ENCODE results near the gene SLC43A1.
A peak's percentile ranks its signal among the peaks of the same experiment; 100 is the strongest.

Gene SLC43A1

DNA sequence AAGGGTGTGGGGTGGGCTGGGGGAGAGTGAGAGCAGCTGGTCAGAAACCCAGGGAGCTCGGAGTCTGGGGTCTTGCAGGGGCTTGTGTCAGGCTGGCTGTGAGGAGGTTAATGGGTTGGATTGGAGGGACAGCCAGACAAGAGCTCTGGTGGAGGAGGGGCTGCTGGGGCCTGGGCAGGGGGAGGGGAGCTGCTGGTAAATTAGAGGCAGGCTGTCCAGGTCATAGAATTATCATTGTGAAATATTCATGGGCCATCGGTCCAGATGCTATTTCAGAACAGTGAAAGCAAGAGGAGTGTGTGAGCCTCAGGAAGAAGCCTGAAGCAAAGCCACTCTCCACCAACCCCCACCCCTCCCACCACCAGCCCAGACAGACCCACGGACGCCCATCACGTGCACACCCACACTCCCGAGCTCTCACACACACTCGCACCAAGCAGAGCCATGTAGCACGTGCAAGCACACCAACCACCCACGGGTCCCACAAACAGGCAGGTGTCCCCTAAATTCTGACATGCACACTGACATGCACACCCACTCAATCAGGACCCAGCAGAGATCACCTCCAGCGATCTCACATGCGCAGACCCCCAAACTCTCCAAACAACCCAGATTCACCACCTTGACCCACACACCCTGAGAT lies 36.4 kb downstream of the SLC43A1 start:
- DNase-seq (ENCODE audit: low spot score), result no peak

DNA sequence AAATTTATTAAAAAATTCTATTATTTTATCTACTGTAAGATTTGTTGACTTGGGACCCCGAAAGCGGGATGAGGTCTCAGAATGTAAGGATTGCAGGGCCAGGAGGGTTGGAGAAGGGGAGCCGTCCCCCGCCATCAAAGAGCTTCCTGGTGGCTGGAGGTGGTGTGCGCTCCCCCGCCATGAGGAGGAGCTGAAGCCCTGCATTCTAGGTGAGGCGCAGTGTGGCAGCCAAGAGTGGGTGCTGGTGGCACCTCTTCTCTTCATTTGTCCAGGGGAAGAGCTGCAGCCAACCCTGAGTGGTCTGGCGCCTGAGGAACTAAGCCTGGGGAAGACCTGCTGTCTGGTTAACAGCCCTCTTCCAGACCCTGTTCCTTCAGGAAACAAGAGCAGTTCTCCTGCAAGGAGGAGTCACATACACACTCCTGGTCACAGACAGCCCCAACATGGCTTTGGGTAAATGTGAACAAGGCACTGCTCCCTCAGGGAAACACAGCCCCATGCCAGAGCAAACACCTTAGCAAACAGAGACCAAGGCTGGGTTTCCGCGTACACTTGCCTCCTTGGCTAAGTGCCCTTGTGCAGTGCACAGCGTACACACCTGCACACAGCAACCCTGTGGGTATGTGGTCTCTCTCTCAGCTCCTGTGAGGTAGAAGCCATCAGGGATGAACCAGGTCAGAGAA lies 37.9 kb downstream of the SLC43A1 start:
- DNase-seq (ENCODE audit: low spot score), result no peak

DNA sequence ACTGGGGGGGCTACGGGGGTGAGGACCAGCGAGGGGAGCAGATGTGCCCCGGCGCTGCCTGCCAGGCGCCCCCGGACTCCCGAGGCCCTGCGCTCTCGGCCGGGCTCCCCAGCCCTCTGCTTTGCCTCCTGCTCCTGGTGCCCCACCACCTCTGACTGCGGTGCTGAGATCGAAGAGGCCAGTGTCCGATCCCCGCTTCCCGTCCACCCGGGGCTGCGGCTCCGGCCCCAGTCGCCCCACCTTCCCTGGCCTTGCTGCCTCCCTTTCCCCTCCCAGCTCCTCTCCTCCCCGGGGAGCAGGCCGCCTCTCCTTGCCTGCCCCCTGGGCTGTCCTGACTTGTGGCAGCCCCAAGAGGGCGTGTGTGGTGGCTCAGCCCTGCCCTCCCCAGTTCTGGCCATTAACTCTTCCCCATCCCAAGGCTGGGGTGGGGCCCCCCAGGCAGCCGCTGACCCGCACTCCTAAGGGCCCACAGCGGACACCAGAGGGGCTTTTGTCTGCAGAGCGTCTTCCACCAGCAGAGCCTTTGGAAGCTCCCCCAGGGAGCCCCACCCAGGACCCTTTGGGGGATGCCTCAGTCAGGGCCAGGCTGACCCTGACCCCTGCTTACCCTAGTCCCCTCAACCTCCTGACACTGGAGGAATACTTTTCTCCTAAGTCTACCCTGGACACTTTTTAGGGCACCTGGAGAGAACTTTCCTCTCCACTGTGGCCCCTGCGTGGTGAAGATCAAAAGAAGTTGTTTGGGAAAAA lies 38.6 kb downstream of the SLC43A1 start:
- no peak for DNase-seq (ENCODE audit: low spot score)

DNA sequence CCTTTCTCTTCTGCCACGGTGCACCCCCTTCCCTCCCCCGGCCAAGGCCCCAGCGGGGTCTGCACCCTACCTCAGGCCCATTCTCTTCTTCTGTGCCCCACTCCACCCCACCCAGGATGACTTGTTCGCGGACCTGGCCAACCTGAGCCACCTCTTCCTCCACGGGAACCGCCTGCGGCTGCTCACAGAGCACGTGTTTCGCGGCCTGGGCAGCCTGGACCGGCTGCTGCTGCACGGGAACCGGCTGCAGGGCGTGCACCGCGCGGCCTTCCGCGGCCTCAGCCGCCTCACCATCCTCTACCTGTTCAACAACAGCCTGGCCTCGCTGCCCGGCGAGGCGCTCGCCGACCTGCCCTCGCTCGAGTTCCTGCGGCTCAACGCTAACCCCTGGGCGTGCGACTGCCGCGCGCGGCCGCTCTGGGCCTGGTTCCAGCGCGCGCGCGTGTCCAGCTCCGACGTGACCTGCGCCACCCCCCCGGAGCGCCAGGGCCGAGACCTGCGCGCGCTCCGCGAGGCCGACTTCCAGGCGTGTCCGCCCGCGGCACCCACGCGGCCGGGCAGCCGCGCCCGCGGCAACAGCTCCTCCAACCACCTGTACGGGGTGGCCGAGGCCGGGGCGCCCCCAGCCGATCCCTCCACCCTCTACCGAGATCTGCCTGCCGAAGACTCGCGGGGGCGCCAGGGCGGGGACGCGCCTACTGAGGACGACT lies 39.3 kb downstream of the SLC43A1 start:
- DNase-seq (ENCODE audit: low spot score), result no peak

- DNase-seq (ENCODE audit: low spot score), result no peak
These were observed 39.8 kb downstream of the SLC43A1 start for GRCh38 chr11:57475671-57476046.

- DNase-seq (ENCODE audit: low spot score), result no peak
These were observed 40.3 kb downstream of the SLC43A1 start for GRCh38 chr11:57475191-57475590.

DNA sequence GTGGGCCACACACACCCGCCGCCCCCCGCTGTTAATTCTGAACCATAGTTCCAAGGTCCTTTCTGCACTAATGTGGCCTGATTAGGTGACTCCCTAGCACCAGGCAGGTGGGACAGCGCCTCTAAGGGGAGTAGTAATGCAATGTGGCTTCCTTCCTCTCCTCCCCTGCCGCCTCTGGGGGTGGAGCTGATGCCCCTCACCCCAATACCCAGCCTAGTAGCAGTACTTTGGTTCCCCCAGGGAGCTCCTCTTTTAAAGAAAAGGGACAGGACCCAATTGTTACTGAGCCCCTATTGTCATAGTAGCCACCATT lies 40.7 kb downstream of the SLC43A1 start:
- DNase-seq (ENCODE audit: low spot score), result no peak

- no peak for DNase-seq (ENCODE audit: low spot score)
These were observed 41.3 kb downstream of the SLC43A1 start for GRCh38 chr11:57474017-57474802.

DNA sequence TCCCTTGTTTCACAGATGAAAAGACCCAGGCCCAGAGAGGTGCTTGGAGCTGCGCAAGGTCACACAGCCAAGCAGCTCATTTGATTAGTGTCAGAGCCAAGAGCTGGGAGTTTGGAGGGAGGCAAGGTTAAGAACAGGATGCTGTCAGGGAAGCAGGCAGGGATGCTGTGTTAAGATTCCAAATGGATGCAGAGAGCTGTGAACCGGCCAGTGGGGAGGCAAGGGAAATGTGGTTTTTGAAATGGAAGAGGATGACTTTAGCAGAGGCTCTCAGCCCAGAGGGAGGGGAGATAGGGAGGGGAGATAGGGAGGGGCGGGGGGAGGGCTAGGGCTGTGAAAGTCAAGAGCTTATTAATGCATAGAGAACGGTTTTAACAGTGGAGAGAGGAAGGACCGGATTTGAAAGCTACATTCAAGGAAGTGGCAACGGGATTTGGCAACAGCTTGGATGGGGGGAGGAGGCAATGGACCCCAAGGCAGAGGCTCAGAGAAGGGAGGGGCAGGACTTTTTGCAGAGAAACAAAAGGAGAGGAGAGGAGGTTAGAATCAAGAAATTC lies 42.1 kb downstream of the SLC43A1 start:
- no peak for DNase-seq (ENCODE audit: low spot score)

DNA sequence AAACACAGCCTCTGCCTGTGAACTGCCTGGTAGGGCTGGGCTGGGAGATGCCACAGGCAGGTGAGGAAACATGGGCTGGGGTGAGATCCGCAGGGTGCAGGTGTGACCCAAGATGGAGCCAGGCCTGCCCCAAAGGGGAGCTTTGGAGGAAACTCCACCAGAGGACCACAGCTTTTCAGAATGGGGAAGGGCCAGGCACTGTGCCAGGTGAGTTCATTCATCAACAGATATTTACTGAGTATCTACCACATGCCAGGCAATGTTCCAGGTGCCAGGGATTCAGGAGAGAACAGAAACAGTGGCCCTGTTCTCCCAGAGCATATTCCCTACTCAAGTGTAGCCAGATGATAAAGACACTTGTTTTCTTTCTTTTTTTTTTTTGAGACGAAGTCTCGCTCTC lies 44.0 kb downstream of the SLC43A1 start:
- no peak for DNase-seq (ENCODE audit: low spot score)

DNA sequence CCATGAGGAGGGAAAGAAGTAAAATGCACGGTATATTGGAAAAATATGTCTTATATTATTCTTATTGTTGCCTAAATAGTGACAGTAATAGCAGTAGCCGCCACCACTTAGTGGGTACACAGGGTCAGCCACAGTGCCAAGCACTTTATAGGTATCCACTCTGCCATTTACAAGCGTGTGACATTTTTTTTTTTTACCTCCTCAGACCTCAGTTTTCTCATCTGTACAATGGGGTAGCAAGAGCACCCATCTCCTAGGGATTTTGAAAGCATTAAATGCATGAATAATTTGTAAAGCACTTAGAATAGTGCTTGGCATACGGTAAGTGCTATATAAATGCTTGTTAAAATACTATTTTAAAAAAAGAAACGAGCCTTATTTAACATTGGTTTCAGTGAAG lies 46.2 kb downstream of the SLC43A1 start:
- no peak for DNase-seq (ENCODE audit: low spot score)

GRCh38 chr11:57468276-57468675 lies 47.2 kb downstream of the SLC43A1 start:
- DNase-seq (ENCODE audit: low spot score), result no peak

DNA sequence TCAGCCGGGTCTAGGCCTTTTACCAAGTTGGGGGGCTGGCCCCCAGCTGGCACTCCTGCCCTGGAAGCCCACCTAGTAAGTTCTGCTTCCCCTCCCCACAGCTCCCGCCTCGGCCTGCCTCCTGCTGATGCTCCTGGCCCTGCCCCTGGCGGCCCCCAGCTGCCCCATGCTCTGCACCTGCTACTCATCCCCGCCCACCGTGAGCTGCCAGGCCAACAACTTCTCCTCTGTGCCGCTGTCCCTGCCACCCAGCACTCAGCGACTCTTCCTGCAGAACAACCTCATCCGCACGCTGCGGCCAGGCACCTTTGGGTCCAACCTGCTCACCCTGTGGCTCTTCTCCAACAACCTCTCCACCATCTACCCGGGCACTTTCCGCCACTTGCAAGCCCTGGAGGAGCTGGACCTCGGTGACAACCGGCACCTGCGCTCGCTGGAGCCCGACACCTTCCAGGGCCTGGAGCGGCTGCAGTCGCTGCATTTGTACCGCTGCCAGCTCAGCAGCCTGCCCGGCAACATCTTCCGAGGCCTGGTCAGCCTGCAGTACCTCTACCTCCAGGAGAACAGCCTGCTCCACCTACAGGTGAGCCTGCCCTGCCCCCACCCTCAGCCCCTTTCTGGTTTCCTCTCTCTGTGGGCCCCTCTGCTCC lies 47.9 kb downstream of the SLC43A1 start:
- no peak for DNase-seq (ENCODE audit: low spot score)

GRCh38 chr11:57466680-57467079 lies 48.8 kb downstream of the SLC43A1 start:
- no peak for DNase-seq (ENCODE audit: low spot score)

- DNase-seq (ENCODE audit: low spot score), result peak; percentile 54
These were observed 50.8 kb downstream of the SLC43A1 start for GRCh38 chr11:57464539-57465181.

GRCh38 chr11:57463671-57464538 lies 51.6 kb downstream of the SLC43A1 start:
- DNase-seq (ENCODE audit: low spot score), result no peak

DNA sequence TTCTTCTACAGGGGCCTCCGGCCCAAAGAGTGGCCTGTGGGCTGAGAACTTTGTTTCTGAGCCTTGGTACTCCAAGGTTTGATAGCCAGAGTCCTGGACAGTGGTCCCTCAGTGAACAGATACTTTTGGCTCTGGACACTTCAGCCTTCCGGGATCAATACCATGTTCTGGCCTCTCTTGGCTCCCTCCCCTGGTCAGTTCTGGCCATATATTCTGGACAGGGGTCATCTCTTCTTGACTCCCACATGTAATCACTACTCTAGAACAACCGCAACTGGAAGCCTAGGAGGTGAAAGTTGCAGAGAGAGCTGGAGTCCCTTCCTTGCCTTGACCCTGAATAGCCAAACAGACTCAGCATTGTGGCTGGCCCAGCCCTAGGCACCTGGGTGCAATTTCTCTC lies 52.9 kb downstream of the SLC43A1 start:
- DNase-seq (ENCODE audit: low spot score), result no peak

DNA sequence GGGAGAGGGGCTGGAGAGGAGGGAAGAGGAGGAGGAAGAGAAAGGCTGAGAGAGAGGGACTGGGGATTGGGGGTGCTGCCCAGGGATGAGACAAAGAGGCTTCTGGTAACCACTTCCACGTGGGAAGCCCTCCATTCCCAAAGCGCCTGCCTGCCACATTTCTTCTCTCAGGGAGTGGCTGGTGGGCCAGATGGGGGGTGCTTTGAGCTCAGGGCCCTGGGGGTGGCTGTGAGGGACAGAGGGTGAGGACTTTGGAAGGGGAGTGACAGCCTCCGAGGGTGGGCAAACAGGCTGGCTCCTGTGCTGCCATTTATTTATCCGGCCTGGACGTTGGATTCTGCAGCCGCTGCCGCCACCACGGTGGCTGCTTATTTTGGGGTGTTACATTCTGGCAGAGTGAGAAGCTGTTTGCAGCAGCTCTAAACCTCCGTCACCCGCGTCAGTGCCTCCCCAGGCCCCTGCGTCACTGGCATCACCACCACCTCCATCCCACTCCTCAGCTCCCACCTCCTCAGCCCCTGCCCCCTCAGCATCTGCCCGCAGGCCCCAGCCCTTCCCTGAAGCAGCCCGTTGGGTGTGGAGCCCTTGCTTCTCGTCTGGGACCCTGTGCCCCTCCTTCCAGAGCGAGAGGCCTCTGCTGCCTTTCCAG lies 53.5 kb downstream of the SLC43A1 start:
- no peak for DNase-seq (ENCODE audit: low spot score)
